H1 (cell line): ENCODE measurements around the gene HAO1. TPM values are rescaled to one million over a fixed set of nuclear protein-coding genes. Genes with fewer than 3 reads are reported as not detected.

Experiments used
- CHD7 ChIP-seq: fragments of 300-600 bp; sonication (generic); IDR thresholded peaks from 2 replicates; pipeline ENCODE4 v1.7.1; 2012; ENCODE audit warnings: low read length, moderate library complexity, mild to moderate bottlenecking, inconsistent platforms; ENCODE audit not compliant: insufficient replicate concordance
- EP300 ChIP-seq, 2 experiments: IDR thresholded peaks; 1 replicate in 1 of 2; 2 replicates in 1 of 2; pipeline ENCODE4 v1.6.1; 2011 to 2012; ENCODE audit warnings: low read depth in 2 of 2, low read length in 2 of 2, mild to moderate bottlenecking in 2 of 2, borderline replicate concordance in 1 of 2, inconsistent platforms in 1 of 2, moderate library complexity in 1 of 2
- GABPA ChIP-seq: IDR thresholded peaks from 2 replicates; pipeline ENCODE4 v1.6.1; 2011; ENCODE audit warnings: mild to moderate bottlenecking, low read length, moderate library complexity, borderline replicate concordance; ENCODE audit not compliant: insufficient read depth
- JUND ChIP-seq: IDR thresholded peaks from 2 replicates; pipeline ENCODE4 v1.6.1; 2011; ENCODE audit warnings: mild to moderate bottlenecking, improper control_type of control experiment, low read length
- KDM4A ChIP-seq: IDR thresholded peaks from one replicate; pipeline ENCODE4 v1.7.1; 2012; ENCODE audit warnings: low read depth, mild to moderate bottlenecking, moderate library complexity, low read length, inconsistent platforms; ENCODE audit not compliant: severe bottlenecking
- MAFK ChIP-seq: IDR thresholded peaks from 2 replicates; pipeline ENCODE4 v1.6.1; 2012; ENCODE audit warnings: low read depth, mild to moderate bottlenecking, improper control_type of control experiment, low read length
- MAX ChIP-seq: IDR thresholded peaks from 2 replicates; pipeline ENCODE4 v1.6.1; 2012; ENCODE audit warnings: inconsistent platforms
- POLR2AphosphoS5 ChIP-seq: IDR thresholded peaks from 2 replicates; pipeline ENCODE4 v1.6.1; 2011; ENCODE audit warnings: low read depth, low read length
- SAP30 ChIP-seq: fragments of 300-600 bp; sonication (generic); IDR thresholded peaks from 2 replicates; pipeline ENCODE4 v1.7.1; 2012; ENCODE audit warnings: low read length, moderate library complexity, mild to moderate bottlenecking, inconsistent platforms; ENCODE audit not compliant: insufficient read depth, insufficient replicate concordance
- polyA plus RNA-seq, 7 experiments: library from polyadenylated mRNA; depleted of rRNA in 3 of 7; stranded (reverse) in 5 of 7; unstranded in 2 of 7; fragments of >200 nt in 5 of 7; fragments of 200-250 nt in 2 of 7; gene quantifications; 1 replicate in 5 of 7; 2 replicates in 1 of 7; 4 replicates in 1 of 7; pipeline versions ENCODE4 v1.2.1 to v1.2.3, GENCODE V29; 2011 to 2013; ENCODE audit warnings: missing spikeins in 2 of 7, mixed read lengths in 2 of 7
- total RNA-seq: library from RNA; stranded (reverse); fragmentation: NEBNext Ultra II Directional; extraction: Animal tissue kit (Norgen Biotek cat#: 25700); gene quantifications from 2 replicates; pipeline ENCODE4 v1.2.1, GENCODE V29; 2021

HAO1 gene
- total and polyA plus RNA-seq, 2 of the 8 experiments (the other 6 are each of a cell fraction or from before 2014, with no cell fraction given), result not detected

- TF ChIP-seq CHD7 (no peak), MAX (no peak), SAP30 (no peak), KDM4A (no peak), GABPA (no peak), JUND (no peak), MAFK (no peak), EP300 (IDR thresholded peaks at IDR 0.05; ENCODE audit: borderline replicate concordance in 1 of 2, low read depth in 2 of 2, low read length in 2 of 2) (no peak), POLR2AphosphoS5 (no peak)
Observed at GRCh38 chr20:7855545-7855944, 84.7 kb downstream of the HAO1 start (continued).
